ENCODE results near the gene PSMD1.

DNA sequence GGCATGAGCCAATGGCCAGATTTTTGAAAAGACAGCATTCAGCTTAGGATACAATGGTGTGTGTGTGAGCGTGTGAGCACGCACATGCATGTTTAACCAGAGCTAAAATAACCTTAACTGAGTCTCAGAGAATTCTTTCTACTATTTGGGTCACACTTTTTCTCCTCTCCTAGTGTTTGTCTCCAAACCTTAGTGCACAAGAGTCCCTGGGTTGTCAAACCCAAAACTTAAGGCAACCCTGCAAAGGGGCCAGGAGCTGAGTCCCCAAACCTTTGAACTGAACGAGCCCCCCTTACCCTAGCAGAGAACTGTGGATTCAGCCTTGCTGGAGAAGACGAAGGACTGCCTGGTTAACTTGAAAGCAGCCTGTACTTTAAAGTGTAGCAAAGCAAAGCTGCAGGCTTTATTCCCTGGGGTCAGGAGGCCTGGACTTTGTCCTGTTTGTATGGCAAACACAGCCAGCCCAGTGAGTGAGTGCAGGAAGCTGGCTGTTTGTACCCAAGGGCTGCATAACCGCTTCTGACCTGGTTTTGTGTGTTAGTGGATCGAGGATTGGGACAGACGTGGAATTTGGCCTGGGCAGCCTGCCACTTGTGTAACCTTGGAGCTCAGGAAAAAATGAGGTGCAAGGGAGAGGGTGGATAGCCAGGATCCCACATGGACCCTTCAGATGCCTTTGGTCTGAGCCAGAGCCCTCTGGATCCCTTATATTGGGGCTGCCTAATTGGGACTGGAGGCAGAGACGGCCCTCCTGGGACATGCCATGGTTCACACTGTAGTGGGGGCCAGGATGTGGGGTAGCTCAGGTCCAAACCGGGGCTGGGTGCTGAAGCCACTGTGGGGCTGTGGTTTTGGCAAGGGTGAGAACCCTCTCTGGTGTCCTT lies 6.4 kb upstream of the PSMD1 start:
- TF ChIP-seq CTCF (conservative IDR thresholded peaks at IDR 0.05; ENCODE audit: low read depth, low read length) = no peak
- no peak for TF ChIP-seq EZH2 (IDR thresholded peaks at IDR 0.05; ENCODE audit: borderline replicate concordance, low read depth, low read length, poor library complexity, severe bottlenecking)
